KG1 (cell line): ENCODE measurements around the gene SLC35G6.

Source experiments
- DNase-seq: peaks from one replicate; lab custom pipeline; 2025; lab: John Stamatoyannopoulos, UW

SLC35G6 gene

GRCh38 chr17:7508145-7508544, 26.9 kb downstream of the SLC35G6 start:
- no peak for DNase-seq

- no peak for DNase-seq
Observed at GRCh38 chr17:7508846-7509245, 27.6 kb downstream of the SLC35G6 start.

GRCh38 chr17:7509937-7510336, 28.7 kb downstream of the SLC35G6 start:
- no peak for DNase-seq

- DNase-seq: no peak
Observed at GRCh38 chr17:7511108-7511507, 29.9 kb downstream of the SLC35G6 start.

GRCh38 chr17:7512105-7512504, 30.9 kb downstream of the SLC35G6 start:
- DNase-seq: no peak

GRCh38 chr17:7512824-7513540, 31.7 kb downstream of the SLC35G6 start:
- no peak for DNase-seq

GRCh38 chr17:7513850-7514419, 32.7 kb downstream of the SLC35G6 start:
- no peak for DNase-seq

- DNase-seq: no peak
Observed at GRCh38 chr17:7515911-7516610, 34.8 kb downstream of the SLC35G6 start.

- DNase-seq: no peak
Observed at GRCh38 chr17:7523033-7523432, 41.8 kb downstream of the SLC35G6 start.

- DNase-seq: no peak
Observed at GRCh38 chr17:7528842-7529241, 47.6 kb downstream of the SLC35G6 start.

GRCh38 chr17:7530023-7530900, 49.0 kb downstream of the SLC35G6 start:
- DNase-seq: no peak
